ENCODE measurements around the gene SH3BP1. TPM values are rescaled to one million over a fixed set of nuclear protein-coding genes. Genes with fewer than 3 reads are reported as not detected.
A peak's percentile ranks its signal among the peaks of the same experiment; 100 is the strongest.

Gene SH3BP1
- total and polyA plus RNA-seq, 2 of the 13 experiments (the other 11 are each of a cell fraction or from before 2014, with no cell fraction given), result 8.4 to 18.5 TPM

- TF ChIP-seq SNAPC4 (CRISPR knock-in tag; IDR thresholded peaks at IDR 0.05) (peak; percentile 69; the same call in 1 of the 2 replicates), RXRA (CRISPR knock-in tag; IDR thresholded peaks at IDR 0.05) (peak; percentile 70), MZF1 (CRISPR knock-in tag; IDR thresholded peaks at IDR 0.05; ENCODE audit: borderline replicate concordance) (0 out of 2 replicates have a peak, but pooled peaks have one; percentile 24), CEBPZ (IDR thresholded peaks at IDR 0.05; ENCODE audit: low read length) (no peak), FOXJ3 (CRISPR knock-in tag; IDR thresholded peaks at IDR 0.05; ENCODE audit: borderline replicate concordance) (0 out of 2 replicates have a peak, but pooled peaks have one; percentile 37), E2F5 (CRISPR knock-in tag; conservative IDR thresholded peaks at IDR 0.05) (0 out of 2 replicates have a peak, but pooled peaks have one; percentile 28), HES4 (CRISPR knock-in tag; IDR thresholded peaks at IDR 0.05; ENCODE audit: borderline replicate concordance) (peak; percentile 88), FOXC1 (CRISPR knock-in tag; IDR thresholded peaks at IDR 0.05; ENCODE audit: borderline replicate concordance) (peak; percentile 78; the same call in 1 of the 2 replicates), KDM5B (CRISPR knock-in tag; IDR thresholded peaks at IDR 0.05; ENCODE audit: borderline replicate concordance) (peak; percentile 70; the same call in 1 of the 2 replicates), ZBTB43 (CRISPR knock-in tag; conservative IDR thresholded peaks at IDR 0.05) (peak; percentile 27; the same call in 1 of the 2 replicates), ZNF446 (CRISPR knock-in tag; IDR thresholded peaks at IDR 0.05) (0 out of 2 replicates have a peak, but pooled peaks have one; percentile 57), ZNF496 (CRISPR knock-in tag; IDR thresholded peaks at IDR 0.05; ENCODE audit: insufficient replicate concordance) (no peak), SCMH1 (CRISPR knock-in tag; IDR thresholded peaks at IDR 0.05; ENCODE audit: borderline replicate concordance) (no peak), ZNF510 (CRISPR knock-in tag; IDR thresholded peaks at IDR 0.05; ENCODE audit: low read depth) (no peak), CBX2 (IDR thresholded peaks at IDR 0.05; ENCODE audit: low read depth, low read length) (no peak), CBX2 (CRISPR knock-in tag; IDR thresholded peaks at IDR 0.05; ENCODE audit: low read depth) (no peak)
Measured at GRCh38 chr22:37686002-37686982, 46.8 kb downstream of the SH3BP1 start, which contains the start of gene NOL12 (continued).

Measured in HepG2 (cell line).